Stimulated activated CD4-positive, alpha-beta T cell treated with anti-CD3 and anti-CD28 coated beads, Interleukin-1b, Interleukin-23, amount 100 ng/mL, for 24 hours (primary cell): ENCODE data around the gene MUSK.
"Not testable (repeated sequence)": the region's sequence is repeated elsewhere in the genome, so short reads cannot be mapped to it uniquely, and the experiment has no call there.

ENCODE experiments used
- DNase-seq, 4 experiments: peaks; one replicate each; pipeline ENCODE4 v3.0.0-alpha.2; 2020; ENCODE audit warnings: low read depth in 4 of 4, low spot score in 1 of 4

The MUSK gene

DNA sequence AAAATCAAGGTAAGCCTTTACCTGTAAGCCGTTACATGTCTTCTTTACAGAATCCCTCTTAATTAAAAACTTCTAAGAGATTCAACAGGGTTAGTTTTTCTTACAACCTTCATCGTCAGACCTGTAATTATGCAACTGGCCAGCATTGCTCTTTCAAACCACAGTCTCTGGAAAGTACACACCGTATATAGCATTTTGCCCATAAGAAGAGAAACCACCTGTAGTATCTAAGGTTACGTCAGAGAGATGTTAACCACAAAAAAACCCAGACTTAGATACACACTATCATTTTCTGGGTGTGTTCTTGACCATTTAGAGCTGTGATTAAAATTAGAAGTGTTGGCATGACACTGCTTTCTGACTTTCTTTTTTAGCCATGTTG lies 140.0 kb downstream of the MUSK start:
- no peak for DNase-seq

DNA sequence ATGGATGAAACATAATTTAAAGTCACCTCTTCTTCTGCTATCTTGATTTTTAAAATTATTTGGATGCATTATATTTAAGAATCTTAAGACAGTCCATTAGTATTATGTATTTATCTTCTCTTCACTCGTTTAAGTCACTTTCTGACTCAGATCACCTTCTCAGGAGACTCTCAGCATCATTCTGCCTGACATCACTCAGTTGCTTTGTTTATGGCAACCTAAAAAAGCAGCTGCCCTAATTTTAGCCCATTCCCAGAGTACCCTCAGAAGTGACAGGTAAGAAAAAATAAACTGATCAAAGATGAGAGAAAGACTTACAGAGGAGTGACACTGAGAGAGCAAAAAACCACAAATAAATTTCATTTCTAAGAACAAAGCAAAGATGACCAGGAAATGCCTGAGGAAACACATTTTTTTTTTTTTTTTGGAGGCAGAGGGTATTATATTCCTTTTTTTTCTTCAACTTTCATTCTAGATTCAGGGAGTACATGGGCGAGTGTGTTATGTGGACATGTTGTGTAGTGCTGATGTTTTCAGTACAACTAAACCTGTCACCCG lies 140.5 kb downstream of the MUSK start:
- DNase-seq = no peak

DNA sequence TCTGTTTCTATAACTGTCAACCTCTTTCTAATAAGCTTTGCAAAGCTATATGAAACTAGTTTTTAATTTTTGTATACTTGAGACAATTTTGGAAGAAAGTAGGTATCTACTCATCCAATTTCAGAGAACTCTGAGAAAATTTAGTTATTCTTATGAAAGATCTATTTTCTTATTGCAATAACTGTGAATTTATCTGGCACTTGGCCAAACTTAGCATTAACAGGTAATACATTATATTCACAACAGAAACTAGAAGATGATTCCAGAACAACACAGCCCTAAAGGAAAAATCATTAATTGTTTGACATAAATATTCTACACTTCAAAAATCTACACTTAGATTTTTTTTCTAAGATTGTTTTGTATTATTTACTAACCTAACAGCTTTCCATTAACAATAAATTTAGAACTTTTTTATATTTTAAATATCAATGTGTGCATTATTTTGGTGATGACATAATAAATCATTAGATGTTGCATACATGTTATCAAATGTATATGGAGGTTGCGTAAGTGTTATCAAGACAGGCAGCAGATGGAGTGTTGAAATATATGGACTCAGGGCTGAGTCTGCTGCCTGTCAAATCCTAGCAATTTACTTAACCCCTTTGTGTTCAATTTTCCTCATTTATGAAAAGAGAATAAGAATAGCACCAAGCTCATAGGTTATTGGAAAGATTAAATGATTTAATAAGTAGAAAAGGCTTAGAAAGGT lies 141.8 kb downstream of the MUSK start:
- no peak for DNase-seq

DNA sequence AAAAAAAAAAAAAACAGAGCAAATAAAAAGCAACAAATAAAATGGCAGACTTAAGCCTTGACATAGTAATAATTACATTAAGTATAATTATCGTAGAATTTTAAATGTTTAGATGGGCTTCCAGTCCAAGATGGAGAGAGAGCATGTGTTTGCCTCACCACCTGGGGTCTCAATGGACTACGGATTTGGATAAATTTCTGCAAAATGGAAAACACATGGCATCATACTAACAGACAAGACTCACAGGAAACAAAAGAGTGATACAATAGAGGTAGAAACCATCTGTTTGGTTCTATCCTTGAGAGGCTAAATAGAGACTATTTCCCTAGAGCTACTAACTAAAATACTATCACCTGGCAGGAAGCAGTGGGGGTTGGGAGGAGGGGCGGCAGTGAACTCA lies 144.3 kb downstream of the MUSK start:
- DNase-seq = no peak

DNA sequence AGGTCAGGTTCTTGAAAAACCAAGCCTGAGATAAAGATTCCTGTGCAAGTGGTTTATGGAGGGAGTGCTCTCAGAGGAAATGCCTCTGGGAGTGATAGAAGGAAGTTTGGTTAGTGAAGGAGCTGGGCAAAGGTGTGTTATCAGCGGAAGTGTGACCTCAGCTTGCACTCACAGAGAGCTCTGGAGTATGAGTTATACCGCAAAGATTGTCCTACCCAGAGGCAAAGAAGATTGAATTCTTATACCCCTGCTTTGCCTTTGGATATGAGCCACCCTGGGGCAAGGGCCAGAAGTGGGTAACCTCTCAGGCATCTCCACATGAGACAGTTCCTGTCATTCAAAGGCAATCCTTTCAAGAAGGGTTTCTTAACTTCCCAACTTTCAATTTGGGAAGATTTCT lies 145.6 kb downstream of the MUSK start:
- DNase-seq = no peak

DNA sequence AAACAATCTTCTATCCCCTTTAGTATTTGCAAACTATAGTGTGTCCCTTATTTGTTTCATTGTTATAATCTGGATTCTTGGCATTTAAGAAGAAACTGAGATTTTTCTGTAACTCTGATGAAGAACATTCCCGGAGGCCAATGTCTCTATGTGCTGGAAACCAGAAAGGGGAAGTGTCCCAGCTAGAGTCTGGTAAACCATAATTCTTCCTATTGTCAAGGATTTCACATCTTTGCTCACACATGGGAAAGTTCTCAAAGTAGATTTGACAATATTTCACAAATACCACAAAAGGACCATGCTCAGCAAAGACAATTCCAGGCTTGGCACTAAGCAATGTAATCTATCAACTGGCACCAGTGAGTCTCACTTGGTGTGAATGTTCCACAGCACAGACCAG lies 146.8 kb downstream of the MUSK start:
- DNase-seq = no peak

DNA sequence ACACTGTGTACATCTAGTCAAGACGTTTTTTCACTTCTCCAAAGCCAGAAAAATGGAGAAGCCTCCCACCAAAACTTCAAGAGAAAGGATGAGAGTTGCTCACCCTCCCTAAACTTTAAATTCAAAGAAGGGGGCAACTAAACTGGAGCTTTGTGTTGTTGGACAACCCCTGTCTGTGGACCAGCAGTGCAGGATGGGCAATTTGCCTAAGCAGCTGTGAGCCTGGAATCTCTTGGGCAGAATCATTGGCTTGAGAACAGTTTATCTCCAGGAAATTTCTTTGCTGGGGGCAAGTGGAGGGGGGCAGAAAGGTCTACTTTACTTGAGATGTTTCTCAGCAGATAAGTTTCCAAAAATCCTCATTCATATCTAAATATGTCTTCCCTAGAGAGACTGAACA lies 151.8 kb downstream of the MUSK start:
- DNase-seq = no peak

DNA sequence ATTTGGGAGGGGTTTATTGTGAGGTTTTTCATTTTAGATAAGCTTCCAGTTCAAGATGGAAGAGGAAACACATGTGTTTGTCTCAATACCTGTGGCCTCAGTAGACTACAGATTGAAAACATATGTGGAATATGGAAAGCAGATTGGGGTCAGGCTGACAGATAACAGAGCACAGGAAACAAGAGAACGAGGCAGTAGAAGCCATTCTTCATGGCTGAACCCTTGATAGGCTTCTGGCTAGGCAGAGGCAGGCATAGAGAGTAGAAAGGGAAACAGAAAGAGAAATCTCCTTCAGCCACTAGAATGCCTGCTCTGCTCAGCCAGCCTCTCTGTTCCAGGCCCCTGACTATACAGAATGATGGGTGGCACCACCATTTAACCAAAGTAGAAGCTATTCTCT lies 152.5 kb downstream of the MUSK start:
- no peak for DNase-seq

DNA sequence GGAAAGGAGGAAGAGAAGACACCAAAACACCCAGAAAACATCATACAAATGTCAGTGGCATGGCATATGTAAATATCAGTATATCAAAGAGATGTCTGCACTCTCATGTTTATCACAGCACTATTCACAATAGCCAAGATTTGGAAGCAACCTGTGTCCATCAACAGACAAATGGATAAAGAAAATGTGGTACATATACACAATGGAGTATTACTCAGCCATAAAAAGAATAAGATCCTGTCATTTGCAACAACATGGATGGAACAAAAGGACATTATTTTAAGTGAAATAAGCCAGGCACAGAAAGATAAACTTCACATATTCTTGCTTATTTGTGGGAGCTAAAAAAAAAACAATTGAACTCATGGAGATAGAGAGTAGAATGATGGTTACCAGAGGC lies 156.5 kb downstream of the MUSK start:
- DNase-seq = not testable (repeated sequence)

DNA sequence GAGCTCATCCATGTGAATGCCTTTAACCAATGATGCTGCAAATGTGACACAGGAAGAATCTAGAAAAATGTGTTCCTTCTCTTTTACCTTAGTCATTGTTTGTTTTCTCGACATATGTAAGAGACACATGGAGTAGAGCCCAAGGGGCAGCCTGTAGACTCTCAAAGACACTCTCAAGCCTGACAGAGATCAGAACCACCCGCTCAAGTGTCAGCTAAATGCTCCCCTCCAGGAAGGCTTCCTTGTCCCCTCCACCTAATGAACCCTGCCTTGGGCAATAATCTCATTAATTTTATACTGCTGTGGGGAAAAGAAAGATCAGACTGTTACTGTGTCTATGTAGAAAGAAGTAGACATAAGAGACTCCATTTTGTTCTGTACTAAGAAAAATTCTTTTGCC lies 157.4 kb downstream of the MUSK start:
- DNase-seq = no peak

DNA sequence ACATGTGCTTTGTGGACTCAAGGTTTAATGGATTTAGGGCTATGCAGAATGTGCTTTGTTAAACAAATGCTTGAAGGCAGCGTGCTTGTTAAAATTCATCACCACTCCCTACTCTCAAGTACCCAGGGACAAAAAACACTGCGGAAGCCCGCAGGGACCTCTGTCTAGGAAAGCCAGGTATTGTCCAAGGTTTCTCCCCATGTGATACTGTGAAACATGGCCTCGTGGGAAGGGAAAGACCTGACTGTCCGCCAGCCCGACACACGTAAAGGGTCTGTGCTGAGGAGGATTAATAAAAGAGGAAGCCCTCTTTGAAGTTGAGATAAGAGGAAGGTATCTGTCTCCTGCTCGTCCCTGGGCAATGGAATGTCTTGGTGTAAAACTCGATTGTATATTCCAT lies 157.8 kb downstream of the MUSK start:
- DNase-seq = not testable (repeated sequence)

DNA sequence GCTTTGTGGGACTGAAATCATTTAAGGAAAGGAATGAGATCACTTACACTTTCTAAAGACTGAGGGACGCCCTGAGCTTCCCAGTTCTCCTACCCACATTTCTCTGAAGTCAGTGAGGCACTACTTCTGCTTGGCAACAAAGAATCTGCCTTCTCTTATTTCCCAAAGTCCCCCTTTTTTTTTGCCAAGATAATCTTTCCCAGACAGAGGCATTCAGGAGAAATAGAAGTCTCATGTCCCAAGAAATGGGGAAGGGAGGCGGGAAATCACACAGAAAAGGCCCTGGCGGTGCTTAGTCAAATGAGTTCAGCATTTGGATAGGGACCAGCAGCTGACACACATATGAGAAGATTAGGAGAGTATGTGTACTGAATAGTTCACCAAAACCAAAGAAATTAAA lies 159.7 kb downstream of the MUSK start:
- DNase-seq = no peak

DNA sequence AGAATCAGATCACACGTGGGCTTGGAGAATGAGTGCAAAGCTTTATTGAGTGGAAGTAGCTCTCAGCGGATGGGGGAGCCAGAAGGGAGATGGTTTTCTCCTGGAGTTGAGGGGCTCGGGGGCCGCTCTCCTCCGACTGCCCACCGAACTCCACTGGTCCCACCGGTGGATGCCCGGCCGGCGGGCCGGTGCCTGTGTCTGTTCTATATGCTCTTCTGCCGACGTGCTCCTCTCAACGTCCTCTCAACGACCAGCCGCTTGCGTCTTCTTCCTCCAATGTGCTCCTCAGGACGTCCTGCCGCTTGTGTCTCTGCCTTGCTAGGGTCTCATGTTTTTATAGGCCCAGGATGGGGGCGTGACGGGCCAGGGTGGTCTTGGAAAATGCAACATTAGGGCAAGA lies 161.9 kb downstream of the MUSK start:
- no peak for DNase-seq

DNA sequence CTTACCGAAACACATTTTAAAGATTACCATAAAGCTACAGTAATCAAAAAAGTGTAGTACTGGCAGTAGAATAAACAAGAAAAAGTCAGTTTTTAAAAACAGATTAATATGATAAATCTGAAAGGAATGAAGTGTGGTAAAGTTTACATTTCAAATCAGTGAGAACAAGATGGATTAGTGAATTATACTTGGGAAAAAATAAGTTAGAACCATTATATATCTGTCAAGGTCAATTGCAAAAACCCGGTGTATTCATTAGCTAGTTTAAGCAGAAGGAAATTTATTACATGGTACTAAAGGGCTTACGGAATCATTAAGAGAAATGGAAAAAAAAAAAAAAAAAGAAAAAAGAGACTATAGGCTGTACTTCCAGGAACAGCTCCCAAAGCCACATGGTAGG lies 164.3 kb downstream of the MUSK start:
- no peak for DNase-seq

DNA sequence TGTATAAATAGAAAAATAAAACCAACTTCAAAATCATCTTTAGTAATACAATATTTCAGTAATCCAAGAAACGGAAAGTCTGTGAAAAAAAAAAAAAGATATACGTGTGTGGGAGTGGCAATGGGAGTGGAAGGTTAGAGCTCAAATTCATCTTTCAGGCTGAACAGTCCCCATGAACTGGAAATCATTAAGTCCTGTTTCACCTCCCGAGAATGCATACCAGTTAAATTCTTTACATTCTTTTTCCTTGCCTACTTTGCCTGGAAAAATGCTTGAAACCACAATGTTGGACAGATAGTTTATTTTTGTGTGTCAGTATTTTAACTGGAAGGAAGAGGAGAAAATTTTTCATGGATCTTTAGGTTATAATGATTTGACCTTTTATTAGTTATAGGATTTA lies 166.8 kb downstream of the MUSK start:
- no peak for DNase-seq

DNA sequence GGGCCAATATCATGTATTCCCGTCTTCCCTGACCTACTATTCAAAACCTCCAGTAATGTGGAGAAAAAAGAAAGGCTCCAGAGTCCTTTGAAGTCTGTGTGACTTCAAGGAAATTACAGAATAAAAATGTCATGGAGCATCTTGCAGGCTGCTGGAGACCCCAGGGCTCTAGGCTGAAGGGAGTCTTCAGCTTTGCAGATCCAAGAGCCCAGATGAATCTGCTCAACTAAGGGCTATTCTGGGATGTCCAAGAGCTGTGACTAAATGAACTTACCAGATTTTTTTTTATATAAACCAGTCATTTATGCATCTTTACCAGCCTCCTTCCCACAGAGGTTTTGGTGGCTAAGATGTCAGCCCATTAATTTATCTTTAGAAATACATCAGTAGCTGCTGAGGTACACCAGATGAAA lies 167.3 kb downstream of the MUSK start:
- no peak for DNase-seq

DNA sequence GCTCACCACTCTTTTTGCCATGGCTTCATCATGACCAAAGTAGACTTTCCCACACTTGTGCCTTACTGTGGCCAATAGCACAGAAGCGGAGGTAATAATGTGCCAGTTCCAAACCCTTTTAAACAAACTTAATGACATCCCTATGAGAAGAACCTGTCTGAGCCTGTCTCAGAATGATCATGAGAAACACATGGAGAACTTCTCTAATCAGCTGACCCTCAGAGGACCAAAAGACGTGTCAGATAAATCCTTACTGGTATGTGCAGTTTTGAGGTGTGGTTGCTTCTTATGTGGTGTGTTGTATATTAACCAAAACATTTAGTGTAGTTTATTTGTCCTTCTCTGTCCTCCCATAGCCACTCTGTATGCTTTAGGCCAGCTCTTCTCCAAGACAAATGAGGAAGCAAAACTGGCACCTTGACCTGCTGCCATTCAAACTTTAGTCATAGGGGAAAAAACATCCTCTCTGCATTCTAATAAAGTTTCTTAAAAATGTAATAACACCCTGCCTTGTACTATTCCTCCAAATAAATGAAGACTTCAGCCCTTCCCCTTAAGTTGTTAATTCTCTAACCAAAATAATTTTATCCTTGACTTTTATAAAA lies 168.9 kb downstream of the MUSK start:
- DNase-seq = no peak

DNA sequence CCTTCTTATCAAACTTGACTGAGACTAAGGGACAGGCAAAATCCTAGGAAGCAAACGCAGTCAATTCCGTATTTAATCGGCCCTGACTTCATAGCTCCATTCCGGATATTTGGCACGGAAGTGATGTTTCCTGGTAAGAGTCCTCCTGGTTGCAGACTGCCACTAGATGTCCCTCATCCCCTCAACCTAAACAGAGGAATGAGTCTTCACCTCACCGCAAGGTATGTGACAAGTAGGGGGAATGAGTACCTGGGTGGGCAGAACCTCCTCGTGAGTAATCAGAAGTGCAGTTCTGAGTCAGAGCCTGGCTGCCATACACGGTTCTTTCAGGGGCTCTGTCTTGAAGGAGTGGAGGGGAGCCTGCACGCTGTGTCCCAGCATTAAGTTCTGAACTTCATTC lies 173.6 kb downstream of the MUSK start:
- DNase-seq = no peak

DNA sequence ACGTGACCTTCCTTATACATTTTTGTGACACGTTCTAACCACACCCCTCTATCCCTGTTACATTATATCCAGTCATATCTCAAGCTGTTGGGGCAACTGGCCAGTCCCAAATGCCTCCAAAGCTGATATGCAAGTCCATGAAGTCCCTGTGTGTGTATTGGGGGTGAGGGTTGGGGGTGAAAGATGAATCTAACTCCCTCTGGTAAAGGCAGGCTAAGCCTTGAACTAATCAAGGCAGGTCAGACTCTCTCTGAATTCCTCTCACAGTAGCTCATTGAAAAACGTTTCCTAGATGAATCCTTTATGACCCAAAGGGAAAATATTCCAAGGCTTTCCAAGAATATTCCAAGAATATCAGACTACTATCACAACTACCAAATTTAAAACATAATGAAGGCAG lies 174.4 kb downstream of the MUSK start:
- no peak for DNase-seq

DNA sequence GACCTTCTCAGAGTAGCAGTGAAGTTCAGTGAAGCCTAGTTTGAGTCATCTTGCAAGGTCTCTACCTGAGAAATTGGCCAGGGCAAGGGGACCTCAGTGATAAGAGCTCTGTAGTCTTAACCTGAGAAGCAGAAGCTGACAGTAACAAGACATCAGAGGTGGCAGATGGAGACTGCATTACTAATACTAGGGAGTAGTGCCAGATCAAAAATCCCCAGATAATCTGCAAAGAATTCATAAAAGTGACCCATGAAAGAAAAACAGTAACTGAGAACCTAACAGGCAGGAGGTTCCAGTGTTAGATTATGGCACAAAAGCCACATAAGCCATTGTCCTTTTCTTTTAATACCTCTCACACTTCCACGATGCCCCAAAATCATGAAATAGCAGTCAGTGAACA lies 175.5 kb downstream of the MUSK start:
- no peak for DNase-seq

DNA sequence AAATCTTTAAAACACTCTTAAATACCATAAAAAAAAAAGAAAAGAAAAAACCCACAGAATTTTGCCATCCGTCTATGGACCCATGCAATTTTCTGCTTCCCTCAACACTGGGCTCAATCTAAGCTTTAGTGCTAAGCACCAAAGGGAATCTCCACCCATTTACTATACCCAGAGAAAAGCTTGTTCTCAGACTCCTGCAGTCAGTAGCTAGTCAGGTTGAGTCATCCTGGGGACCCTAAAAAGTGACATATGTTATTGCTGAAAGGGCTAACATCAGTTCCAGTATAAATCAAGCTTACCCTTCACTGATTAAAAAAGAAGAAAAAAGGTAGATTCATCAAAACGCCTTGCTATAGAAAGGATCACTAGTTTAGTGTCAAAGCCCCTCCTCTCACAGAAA lies 177.6 kb downstream of the MUSK start:
- no peak for DNase-seq

DNA sequence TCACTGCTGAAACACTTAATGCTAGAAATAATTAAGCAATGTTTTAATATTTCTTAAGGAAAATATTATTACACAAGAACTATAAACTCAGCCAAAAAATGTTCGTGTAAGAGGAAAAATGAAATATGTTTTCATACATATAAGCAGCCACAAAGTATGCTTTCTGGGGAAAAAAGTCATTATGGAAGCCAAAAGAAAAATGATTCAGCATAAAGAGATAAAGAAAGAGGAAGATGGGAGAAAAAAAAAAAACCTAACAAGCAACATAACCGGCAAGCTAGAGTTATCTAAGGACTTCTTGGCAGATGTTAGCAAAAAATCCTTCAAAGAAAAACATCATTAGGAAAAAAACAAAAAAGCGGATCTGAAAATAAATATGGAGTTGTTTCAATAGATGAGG lies 179.1 kb downstream of the MUSK start:
- DNase-seq = no peak
